ENCODE measurements around the gene PREX1.
"Not testable (repeated sequence)": the region's sequence is repeated elsewhere in the genome, so short reads cannot be mapped to it uniquely, and the experiment has no call there.

PREX1 gene

GRCh38 chr20:48599106-48599747, 228.6 kb downstream of the PREX1 start:
- FAIRE-seq, result no peak

DNA sequence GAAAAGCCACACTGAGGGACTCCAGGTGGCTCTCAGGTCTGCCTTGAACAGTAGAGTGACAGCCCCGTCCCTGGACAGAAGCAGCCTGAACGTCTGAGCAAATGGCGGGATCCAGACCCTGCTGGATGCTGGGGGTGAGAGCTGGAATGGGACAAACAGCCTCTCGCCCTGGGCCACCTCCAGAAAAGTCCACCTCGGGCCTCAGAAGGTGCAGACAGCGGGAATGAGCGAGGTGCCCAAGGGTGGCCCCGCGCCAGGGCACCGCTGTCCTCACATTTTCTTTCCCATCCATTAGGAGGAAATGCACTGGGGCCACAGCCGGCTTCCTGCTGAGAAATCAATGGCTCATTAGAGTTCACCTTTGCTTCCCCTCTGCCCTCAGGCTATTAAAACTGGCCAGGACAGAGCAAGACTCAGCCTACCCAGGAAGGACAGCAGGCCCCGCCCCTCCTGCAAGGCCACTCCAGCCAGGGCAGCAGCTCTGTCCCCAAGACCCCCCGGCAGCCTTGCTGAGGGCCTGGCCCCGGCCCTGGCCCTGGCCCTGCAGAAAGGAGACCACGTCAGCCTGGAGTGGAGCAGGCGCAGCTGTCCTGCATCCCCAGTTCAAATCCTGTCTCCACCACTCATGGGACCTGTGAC, 229.4 kb downstream of the PREX1 start:
- FAIRE-seq, result not testable (repeated sequence)

GRCh38 chr20:48597521-48598302, 230.1 kb downstream of the PREX1 start:
- FAIRE-seq, result no peak

DNA sequence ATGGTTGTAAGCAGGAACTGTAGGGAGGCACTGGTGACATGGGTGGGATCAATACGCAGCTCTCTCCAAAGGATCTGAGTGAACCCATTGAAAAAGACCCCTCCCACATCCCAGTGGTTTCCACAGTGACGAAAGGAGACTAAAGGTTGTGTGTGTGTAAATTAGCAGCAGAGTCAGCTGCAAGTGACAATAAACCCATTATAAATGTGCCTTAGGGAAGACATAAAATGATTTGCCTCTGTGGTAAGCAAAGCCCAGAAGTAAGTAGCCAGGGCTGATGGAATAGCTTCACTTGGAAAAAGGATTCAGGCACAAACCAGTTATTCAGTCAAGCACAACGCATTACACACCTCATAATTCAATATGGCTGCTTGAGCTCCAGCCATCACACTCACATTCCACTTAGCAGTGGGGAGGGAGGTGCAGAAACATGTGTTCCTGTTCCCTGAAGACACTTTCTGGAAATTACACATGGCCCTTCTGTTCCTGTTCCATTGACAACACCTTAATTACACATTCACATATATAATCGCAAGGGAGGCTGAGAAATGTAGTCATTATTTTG, 231.4 kb downstream of the PREX1 start:
- FAIRE-seq, result no peak

DNA sequence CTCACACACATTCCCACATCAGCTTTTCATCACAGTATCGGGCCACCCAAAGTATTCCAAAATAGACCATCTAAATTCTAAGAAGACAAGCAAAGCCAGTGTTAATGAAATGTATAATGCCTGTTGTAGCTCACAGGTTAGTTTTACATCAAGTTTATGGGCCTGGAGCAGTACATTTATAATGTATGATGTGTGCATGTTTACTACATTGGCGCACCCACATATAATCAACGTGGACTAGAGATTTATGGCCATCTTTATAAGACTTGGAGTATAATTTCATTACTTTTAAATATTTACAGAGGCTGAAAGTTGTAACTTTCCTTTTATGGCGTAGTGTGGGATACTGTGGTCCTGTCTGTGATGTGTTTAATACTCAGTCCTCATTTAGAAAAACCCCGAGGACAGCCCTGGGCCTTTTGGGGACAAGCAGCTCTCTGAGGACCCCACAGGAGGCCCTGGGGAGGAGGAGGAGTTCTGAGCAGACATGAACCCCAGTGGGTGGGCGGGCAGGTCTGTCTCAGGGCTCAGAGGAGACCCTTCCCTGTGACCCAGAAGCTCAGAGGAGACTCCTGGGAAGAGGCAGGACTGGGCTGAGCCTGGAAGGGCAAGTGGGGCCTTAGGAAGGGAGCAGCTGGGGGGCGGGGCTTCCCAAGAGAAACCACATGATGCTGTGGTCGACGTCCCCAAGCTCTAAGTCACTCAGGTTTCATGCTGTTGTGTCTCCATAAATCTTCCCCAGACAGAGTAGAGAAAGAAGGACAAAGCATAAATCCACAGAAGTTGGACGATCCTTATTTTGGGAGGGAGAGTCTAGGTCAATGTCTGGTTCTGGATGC, 232.1 kb downstream of the PREX1 start:
- no peak for FAIRE-seq

DNA sequence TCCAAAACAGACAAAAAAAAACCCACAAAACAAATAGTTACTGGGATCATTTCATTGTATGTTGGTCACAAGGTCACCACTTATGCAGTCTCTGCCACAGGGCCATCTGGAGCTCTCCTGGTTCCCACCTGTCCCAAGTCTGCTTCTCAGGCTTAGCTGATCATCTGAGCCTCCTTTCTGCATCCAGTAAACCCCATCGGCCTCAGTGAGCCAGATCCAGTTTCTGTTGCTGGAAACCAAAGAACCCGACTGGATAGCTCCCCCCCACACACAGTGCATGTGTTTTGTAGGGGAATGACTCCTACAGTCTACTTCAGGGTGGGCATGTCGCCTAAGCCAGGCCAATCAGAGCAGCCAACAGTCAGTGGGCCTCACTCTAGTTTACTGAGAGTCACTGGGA, 233.3 kb downstream of the PREX1 start:
- no peak for FAIRE-seq

DNA sequence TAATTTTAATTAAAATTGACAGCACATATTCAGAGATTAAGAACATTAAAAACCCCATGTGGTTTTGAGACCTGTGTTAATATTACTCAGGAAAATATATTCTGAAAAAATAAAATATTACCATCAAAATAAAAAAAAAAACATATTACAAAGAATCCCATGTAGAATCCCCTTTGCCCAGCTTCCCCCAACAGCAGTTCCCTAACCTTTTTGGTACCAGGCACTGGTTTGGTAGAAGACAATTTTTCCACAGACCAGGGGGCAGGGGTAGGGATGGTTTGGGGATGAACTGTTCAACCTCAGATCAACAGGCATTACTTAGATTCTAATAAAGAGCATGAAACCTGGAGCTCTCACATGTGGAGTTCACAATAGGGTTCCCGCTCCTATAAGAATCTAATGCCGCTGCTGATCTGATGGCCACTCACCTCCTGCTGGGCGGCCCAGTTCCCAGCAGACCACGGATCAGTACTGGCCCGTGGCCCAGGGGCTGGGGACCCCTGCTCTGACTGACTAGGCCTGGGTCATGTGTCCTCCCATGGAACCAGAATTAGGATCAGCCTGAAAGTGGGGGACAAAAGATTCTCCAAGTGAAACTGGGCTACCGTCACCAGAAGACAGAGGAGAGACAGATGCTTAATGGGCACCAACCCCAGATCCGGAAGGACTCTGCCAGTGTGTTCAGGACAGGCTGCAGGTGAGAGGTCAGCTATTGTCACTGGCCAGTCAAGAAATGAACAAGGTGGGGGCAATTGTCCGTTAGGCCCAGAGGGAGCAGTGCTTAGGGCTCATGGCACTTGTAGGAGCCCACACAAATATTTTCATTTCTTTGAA, 235.5 kb downstream of the PREX1 start:
- FAIRE-seq, result no peak

DNA sequence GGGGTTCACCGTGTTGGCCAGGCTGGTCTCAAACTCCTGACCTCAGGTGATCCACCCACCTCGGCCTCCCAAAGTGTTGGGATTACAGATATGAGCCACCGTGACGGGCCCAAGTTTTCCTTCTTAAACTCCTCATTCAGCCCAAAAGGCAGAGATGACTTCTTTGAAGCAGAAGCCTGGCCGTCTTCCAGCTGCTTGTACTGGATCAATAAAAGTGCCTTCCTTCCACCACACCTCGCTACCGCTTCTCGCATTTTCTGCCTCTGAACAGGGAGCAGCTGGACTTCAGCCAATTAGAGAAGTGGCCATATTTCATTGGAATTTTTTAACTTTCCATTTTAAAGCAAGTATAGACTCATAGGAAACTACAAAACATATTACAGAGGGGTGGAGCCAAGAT, 241.1 kb downstream of the PREX1 start:
- no peak for FAIRE-seq

GRCh38 chr20:48585061-48585870, 242.5 kb downstream of the PREX1 start:
- no peak for FAIRE-seq

DNA sequence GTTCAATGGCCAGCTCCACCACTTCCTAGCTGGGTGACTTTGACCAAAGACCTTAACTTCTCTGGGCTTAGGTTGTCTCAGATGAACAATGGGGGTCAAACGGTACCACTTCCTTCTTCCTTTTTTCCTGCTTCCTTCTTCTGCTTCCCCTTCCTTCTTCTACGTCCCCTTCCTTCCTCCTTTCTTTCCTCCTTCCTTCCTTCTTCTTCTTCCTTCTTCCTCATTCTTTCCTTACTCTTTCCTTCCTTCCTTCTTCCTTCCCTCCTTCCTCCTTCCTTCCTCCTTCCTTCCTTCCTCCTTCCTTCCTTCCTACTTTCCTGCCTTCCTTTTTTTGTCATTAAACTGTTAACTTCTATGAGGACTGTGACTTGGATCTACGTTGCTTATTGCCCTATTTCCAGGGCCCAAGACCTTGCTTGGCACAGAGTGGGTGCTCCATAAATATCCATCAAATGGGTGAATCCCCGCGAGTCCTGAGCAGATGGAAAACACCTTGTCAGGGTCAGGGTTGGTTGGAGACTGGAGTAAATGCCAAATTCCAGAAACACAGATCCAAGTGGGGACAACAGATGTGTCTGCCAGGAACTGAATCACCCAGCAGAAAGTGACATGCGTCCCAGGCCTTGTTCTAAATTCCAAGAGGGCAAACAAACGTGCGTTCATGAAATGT, 243.3 kb downstream of the PREX1 start:
- FAIRE-seq, result no peak

GRCh38 chr20:48583801-48584200, 244.0 kb downstream of the PREX1 start:
- FAIRE-seq, result no peak

- FAIRE-seq, result no peak
These were observed 244.6 kb downstream of the PREX1 start for GRCh38 chr20:48583171-48583570.

DNA sequence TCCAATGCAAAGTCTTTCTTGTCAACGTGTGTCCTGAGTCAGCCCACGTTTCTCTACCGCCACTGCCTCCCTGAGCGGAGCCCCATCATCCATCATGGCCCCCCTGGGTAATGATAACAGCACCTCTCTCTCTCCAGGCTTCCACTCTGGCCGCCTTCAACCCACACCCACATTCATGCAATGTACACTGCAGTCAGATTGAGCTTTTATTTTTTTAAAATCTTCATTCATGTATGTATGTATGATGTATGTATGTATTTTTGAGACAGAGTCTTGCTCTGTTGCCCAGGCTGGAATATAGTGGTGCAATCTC, 245.2 kb downstream of the PREX1 start:
- FAIRE-seq, result no peak

GRCh38 chr20:48581167-48581566, 246.6 kb downstream of the PREX1 start:
- no peak for FAIRE-seq

- no peak for FAIRE-seq
These were observed 249.3 kb downstream of the PREX1 start for GRCh38 chr20:48578397-48579098.

DNA sequence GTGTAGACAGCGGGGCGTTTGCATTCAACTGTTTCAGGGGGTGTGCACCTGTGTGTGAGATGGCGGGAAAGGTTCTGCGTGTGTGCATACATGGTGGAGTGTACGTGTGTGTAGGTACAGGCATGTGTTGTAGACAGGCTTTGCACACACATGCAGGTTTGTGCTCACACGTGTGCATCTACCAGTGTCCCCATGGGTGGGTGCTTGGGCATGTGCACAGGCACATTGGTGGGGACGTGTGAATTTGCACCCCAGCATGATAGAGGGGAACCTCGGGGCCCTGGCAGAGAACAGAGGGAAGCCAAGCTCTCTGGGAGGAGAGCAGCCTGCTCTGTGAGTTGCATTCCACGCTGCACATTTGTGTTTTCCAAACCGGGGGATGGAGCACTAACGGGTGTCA, 250.2 kb downstream of the PREX1 start:
- no peak for FAIRE-seq

DNA sequence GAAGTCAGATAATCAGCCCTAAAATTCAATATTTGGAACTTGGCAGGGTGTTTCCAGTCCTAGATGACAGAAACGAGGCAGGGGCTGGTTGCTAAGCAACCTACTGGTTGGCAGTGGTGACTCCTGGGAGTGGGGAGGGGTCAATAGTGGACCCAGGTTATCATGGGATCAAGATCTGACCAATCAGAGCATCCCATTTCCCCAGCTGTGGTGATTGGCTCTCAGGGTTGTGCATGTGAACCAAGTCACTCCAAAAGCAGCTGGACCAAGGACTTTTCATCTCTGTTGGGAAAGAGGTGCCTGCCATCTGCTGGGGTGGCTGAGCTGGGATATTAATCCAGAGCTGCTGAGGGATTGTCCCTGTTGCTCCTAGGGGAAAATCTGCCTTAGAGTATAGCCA, 253.4 kb downstream of the PREX1 start:
- no peak for FAIRE-seq

Measured in colon (tissue), 2 donors.